Small intestine (tissue), 16 donors: ENCODE measurements around the gene TCP11L1. TPM values are rescaled to one million over a fixed set of nuclear protein-coding genes. Genes with fewer than 3 reads are reported as not detected.

Experiments used
- DNase-seq, 2 donors: peaks; one replicate each; pipeline versions ENCODE4 v3.0.0 to v3.0.0-alpha.2; 2013
- FAIRE-seq: peaks from 2 replicates; lab custom pipeline; 2012; peaks lifted over from hg19 to GRCh38; lab: Jason Lieb, UNC
- H3K27ac ChIP-seq, 3 donors: one replicate each; pipeline ENCODE4 v1.5.1; 2013; ENCODE audit warnings: low read length in 2 of 3, mild to moderate bottlenecking in 2 of 3, control low read depth in 1 of 3, inconsistent platforms in 1 of 3, low read depth in 1 of 3, moderate library complexity in 1 of 3
- H3K27me3 ChIP-seq, 3 donors: one replicate each; pipeline ENCODE4 v1.6.1; 2013; ENCODE audit warnings: low read length in 3 of 3, inconsistent platforms in 1 of 3; ENCODE audit not compliant: control insufficient read depth in 3 of 3, insufficient read depth in 3 of 3
- H3K36me3 ChIP-seq, 3 donors: one replicate each; pipeline ENCODE4 v1.6.1; 2013; ENCODE audit warnings: low read length in 3 of 3, inconsistent platforms in 1 of 3, low read depth in 1 of 3, mild to moderate bottlenecking in 1 of 3, moderate library complexity in 1 of 3; ENCODE audit not compliant: control insufficient read depth in 3 of 3, insufficient read depth in 2 of 3
- H3K4me1 ChIP-seq, 3 donors: one replicate each; pipeline ENCODE4 v1.6.1; 2013; ENCODE audit warnings: low read length in 2 of 3, inconsistent platforms in 1 of 3, low read depth in 1 of 3, mild to moderate bottlenecking in 1 of 3, moderate library complexity in 1 of 3; ENCODE audit not compliant: control insufficient read depth in 3 of 3, insufficient read depth in 2 of 3
- H3K4me3 ChIP-seq, 3 donors: one replicate each; pipeline ENCODE4 v1.5.1; 2013; ENCODE audit warnings: low read length in 3 of 3, control low read depth in 1 of 3, inconsistent platforms in 1 of 3, low read depth in 1 of 3, mild to moderate bottlenecking in 1 of 3, moderate library complexity in 1 of 3
- H3K9me3 ChIP-seq, 2 donors: one replicate each; pipeline ENCODE4 v1.6.1; 2013; ENCODE audit warnings: low read depth in 1 of 2, low read length in 1 of 2; ENCODE audit not compliant: control insufficient read depth in 2 of 2, insufficient read depth in 1 of 2
- WGBS, 3 donors: extraction: QIAGEN DNeasy Blood & Tissue Kit; methylation state at CpG; one replicate each; pipeline ENCODE4 v1.1.7; 2013; 5-methylcytosine and 5-hydroxymethylcytosine counted together
- long read RNA-seq, 10 donors: transcript quantifications; one replicate each; lab custom pipeline, GENCODE V29; 2026
- polyA plus RNA-seq, 4 donors: library from polyadenylated mRNA; stranded (reverse) in 3 of 4; unstranded in 1 of 4; fragments of 200-250 nt in 3 of 4; fragments of 120-200 nt in 1 of 4; gene quantifications; one replicate each; pipeline versions ENCODE4 v1.2.1 to v1.2.3, GENCODE V29; 2013
- donor health status: healthy with polysubstance abuse.
- donor health status: control.
- donor health status: control.
- donor health status: Bipolar disorder and iron deficiency.
- donor health status: healthy.

The TCP11L1 gene, protein sequence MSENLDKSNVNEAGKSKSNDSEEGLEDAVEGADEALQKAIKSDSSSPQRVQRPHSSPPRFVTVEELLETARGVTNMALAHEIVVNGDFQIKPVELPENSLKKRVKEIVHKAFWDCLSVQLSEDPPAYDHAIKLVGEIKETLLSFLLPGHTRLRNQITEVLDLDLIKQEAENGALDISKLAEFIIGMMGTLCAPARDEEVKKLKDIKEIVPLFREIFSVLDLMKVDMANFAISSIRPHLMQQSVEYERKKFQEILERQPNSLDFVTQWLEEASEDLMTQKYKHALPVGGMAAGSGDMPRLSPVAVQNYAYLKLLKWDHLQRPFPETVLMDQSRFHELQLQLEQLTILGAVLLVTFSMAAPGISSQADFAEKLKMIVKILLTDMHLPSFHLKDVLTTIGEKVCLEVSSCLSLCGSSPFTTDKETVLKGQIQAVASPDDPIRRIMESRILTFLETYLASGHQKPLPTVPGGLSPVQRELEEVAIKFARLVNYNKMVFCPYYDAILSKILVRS
- polyA plus RNA-seq, result 10 to 100 TPM in 2 of 4 donors, 1 to 10 TPM in 2; 5.4 to 13.9 (median 10.5) TPM
- long read RNA-seq, donor 1, partial matches to known transcripts, result 131 of 141 reads
- long read RNA-seq, donor 1, other reads (novel, unspliced or antisense), result 7 of 141 reads
- long read RNA-seq, donor 2, result 0 reads
- long read RNA-seq, donor 3, partial matches to known transcripts, result 0 of 1 reads
- long read RNA-seq, donor 3, other reads (novel, unspliced or antisense), result 0 of 1 reads
- long read RNA-seq, donor 4, result 0 reads
- long read RNA-seq, donor 5, result 0 reads
- long read RNA-seq, donor 6, partial matches to known transcripts, result 0 of 3 reads
- long read RNA-seq, donor 6, other reads (novel, unspliced or antisense), result 0 of 3 reads
- long read RNA-seq, donor 7, result 0 reads
- long read RNA-seq, donor 8, result 0 reads
- long read RNA-seq, donor 9, partial matches to known transcripts, result 0 of 1 reads
- long read RNA-seq, donor 9, other reads (novel, unspliced or antisense), result 0 of 1 reads
- long read RNA-seq, donor 10, partial matches to known transcripts, result 70 of 72 reads
- long read RNA-seq, donor 10, other reads (novel, unspliced or antisense), result 0 of 72 reads

DNA sequence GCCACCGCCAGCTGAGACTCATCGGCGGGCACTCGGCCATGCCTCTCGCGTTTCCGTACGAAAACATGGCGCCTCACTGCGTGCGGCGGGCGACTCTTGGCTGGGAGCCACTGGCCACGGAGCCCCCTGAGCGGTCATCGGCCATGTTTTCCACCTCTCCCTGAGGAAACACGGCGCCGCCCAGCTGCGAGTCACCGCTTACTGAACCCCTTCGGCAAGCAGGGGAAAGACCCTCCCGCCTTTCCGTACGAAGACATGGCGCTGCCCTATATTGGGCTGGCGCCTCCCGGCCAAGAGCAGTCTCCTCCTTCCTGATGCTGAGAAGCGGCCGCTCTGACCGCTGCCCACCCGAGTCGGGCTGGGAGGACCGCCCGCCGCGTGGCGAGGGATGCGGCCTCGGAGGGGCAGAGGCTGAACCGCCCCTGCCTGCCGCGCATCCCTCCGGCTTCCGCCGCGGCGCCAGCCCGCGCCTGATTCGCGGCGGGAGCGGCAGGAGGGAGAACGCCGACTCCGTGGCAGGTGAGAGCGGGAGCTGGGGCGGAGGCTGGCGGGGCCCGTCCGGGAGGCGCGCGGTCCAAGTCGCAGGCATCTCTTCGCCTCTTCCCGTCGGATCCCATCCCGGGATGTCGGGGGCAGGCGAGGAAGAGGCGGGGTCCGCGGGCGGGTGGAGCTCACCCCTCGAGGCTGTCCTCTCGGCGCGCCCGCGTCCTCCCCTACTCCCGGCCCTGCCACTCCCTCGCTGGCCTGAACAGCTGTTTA is at the start of gene TCP11L1:
TSS of gene TCP11L1 (plus strand) at position 299 of the 759 bp plus-strand sequence. CDS start 4,202 bp downstream, outside the sequence.
- peak within 1 kb of the TSS; percentile 95 to 99 (median 96) for H3K27ac ChIP-seq
- H3K4me3 ChIP-seq, result peak within 1 kb of the TSS; percentile 72 to 98 (median 89)
- no peaks in the 10 kb centered on the region for H3K9me3 ChIP-seq
- H3K36me3 ChIP-seq, result peaks cover 0 to 4% (median 0%) of the 10 kb centered on the region in 3 donors
- no peaks in the 10 kb centered on the region for H3K27me3 ChIP-seq
- WGBS, 3 donors, result 0% methylated on average over 64 to 84 of the region's 84 CpGs
- DNase-seq, result peak; percentile 79 to 96
- no peak for FAIRE-seq
- peaks cover 4 to 19% (median 5%) of the 10 kb centered on the region in 3 donors for H3K4me1 ChIP-seq

DNA sequence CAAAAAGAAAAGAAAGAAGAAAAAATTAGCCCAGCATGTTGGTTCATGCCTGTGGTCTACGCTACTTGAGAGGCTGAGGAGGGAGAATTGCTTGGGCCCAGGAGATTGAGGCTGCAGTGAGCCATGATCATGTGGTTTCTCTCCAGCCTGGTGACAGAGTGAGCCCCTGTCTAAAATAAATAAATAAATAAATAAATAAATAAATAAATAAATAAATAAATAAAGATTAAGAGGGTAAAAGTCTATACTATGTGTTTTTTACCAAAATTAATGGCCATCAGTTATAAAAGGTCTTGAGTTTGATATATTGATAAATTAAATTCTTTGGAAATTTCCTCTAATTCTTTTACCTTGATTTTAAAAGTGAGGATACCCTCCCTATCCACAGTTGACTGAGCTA is 48.9 kb upstream of the TCP11L1 start:
- Histone ChIP-seq H3K4me1 (no peaks in the 10 kb centered on the region), H3K36me3 (no peaks in the 10 kb centered on the region), H3K9me3 (peaks cover 0 to 4% of the 10 kb centered on the region in 2 donors), H3K4me3 (no peak overlapping the region), H3K27me3 (no peaks in the 10 kb centered on the region), H3K27ac (no peak overlapping the region)
- DNase-seq (no peak), FAIRE-seq (no peak)
- 15 to 75% (median 40%) methylated on average over 1 of the region's 1 CpG for whole genome bisulfite sequencing, 3 donors

DNA sequence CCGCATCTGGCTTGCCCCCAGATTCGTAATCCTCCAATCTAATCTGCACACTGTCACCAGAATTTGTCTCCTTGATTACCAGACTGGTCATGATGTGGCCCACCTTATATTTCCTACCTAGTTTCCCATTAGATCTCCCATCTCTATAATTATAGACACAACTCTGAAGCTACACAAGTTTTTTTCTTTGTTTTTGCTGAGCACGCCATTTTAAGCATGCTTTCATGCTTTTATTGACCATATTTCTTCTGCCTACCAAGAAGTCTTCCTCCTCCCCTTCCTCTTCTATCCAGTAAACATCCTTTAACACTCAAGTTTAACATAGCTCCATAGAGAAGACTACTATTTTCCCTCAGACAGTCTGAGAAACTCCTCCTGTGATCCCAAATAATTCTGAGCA is 47.9 kb upstream of the TCP11L1 start:
- FAIRE-seq, result no peak
- 86 to 95% (median 91%) methylated on average over 3 of the region's 3 CpGs for WGBS, 3 donors
- DNase-seq, result no peak

DNA sequence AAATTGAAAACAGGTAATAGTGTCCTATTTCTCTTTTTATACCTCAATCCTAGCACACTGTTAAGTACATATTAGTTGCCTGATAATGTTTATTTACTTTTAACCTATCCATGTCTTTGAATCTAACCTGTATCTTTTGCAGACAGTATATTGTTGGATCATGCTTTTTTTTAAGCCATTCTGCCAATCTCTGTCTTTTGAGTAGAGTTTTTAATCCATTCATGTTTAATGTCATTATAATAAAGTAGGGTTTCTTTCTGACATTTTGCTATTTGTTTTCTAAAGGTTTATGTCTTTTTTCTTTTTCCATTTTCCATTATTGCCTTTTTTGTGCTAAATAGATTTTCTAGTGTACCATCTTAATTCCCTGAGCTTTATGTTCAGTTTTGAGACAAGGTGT is 47.5 kb upstream of the TCP11L1 start:
- DNase-seq, result no peak
- H3K4me1 ChIP-seq, result no peaks in the 10 kb centered on the region
- H3K36me3 ChIP-seq, result no peaks in the 10 kb centered on the region
- no peak overlapping the region for H3K4me3 ChIP-seq
- H3K27me3 ChIP-seq, result no peaks in the 10 kb centered on the region
- H3K9me3 ChIP-seq, result peaks cover 0 to 4% of the 10 kb centered on the region in 2 donors
- H3K27ac ChIP-seq, result no peak overlapping the region
- FAIRE-seq, result no peak

More for the DNA sequence above, 47.9 kb upstream of the TCP11L1 start:
- Histone ChIP-seq H3K36me3 (no peaks in the 10 kb centered on the region), H3K4me1 (no peaks in the 10 kb centered on the region), H3K4me3 (no peak overlapping the region), H3K27ac (no peak overlapping the region), H3K27me3 (no peaks in the 10 kb centered on the region), H3K9me3 (peaks cover 0 to 4% of the 10 kb centered on the region in 2 donors)

DNA sequence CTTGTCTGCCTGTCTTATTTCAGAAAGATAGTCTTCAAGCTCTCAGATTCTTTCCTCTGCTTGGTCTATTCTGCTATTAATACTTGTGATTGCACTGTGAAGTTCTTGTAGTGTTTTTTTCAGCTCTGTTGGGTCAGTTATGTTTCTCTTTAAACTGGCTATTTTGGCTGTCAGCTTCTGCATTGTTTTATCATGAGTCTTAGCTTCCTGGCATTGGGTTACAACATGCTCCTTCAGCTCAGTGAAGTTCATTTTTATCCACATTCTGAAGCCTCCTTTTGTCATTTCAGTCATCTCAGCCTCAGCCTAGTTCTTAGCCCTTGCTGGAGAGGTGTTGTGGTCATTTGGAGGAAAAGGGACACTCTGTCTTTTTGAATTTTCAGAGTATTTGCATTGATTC is 39.2 kb upstream of the TCP11L1 start:
- no peak for FAIRE-seq
- no peaks in the 10 kb centered on the region for H3K4me1 ChIP-seq

DNA sequence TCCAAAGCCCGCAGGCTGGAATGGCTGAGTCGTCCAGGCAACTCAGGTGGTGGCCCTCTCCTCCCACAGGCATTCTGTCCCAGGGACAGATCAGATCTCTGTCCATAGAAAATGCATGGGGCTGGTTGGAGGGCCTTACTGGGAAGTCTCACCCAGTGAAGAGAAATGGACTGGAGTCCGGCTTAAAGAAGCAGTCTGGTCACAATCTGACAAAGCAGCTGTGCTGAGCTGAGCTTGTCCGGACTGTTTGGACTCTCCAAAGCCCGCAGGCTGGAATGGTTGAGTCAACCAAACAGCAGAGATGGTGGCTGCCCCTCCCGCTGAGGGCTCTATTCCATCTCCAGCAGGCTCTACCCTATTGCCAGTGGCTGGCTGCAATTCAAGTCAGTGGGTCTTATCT is 38.1 kb upstream of the TCP11L1 start:
- Histone ChIP-seq H3K9me3 (peaks cover 0 to 3% of the 10 kb centered on the region in 2 donors), H3K4me3 (no peak overlapping the region), H3K4me1 (no peaks in the 10 kb centered on the region), H3K27ac (no peak overlapping the region), H3K36me3 (no peaks in the 10 kb centered on the region), H3K27me3 (no peaks in the 10 kb centered on the region)
- 81 to 90% (median 84%) methylated on average over 6 of the region's 6 CpGs for whole genome bisulfite sequencing, 3 donors
- DNase-seq (no peak), FAIRE-seq (no peak)

More for the DNA sequence above, 39.2 kb upstream of the TCP11L1 start:
- DNase-seq, result no peak
- Histone ChIP-seq H3K27ac (no peak overlapping the region), H3K9me3 (peaks cover 0 to 3% of the 10 kb centered on the region in 2 donors), H3K27me3 (no peaks in the 10 kb centered on the region), H3K36me3 (no peaks in the 10 kb centered on the region), H3K4me3 (no peak overlapping the region)

DNA sequence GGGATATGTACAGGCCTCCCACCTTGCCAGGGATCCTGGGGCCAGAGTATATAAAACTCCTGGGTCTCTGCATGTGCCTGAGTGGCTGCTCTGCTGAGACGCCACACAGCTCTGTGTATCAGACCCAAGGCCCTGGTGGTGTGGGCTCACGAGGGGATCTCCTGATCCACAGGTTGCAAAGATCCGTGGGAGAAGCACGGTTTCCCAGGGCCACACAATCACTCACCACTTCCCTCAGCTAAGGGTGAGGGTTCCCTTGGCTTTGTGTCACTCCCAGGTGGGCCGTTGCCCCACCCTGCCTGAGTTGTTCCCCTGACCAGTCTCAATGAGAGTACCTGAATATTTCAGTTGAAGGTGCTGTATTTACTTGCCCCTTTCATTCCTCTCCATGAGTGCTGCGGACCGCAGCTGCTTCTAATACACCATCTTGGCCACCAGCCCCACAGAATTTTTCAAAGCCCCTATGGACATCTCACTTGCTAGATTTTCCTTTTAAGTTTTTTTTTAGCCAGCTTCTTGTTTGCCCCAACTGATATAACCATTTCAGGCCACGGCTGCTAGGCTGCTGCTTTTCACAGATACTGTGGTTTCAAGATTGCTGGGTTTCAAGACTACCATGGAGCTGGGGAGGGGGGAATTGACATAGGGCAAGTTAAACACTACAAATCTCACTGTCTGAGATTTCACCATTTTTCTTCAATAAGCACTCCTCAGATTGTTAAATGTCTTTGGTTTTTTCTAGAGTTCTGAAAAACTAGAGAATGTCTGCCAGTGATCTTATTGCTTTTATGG is 37.4 kb upstream of the TCP11L1 start:
- H3K36me3 ChIP-seq, result no peaks in the 10 kb centered on the region

More for the DNA sequence above, 37.4 kb upstream of the TCP11L1 start:
- Histone ChIP-seq H3K27me3 (no peaks in the 10 kb centered on the region), H3K27ac (no peak overlapping the region), H3K4me1 (no peaks in the 10 kb centered on the region), H3K9me3 (peaks cover 0 to 3% of the 10 kb centered on the region in 2 donors), H3K4me3 (no peak overlapping the region)
- DNase-seq (no peak), FAIRE-seq (no peak)
- WGBS, 3 donors, result 80 to 83% (median 81%) methylated on average over 8 of the region's 8 CpGs
